HepG2 (cell line): ENCODE data around the gene CABP4. TPM values are rescaled to one million over a fixed set of nuclear protein-coding genes. Genes with fewer than 3 reads are reported as not detected.

Experiments
- GATA4 ChIP-seq: sonication (generic); IDR thresholded peaks from 2 replicates; pipeline ENCODE4 v1.6.1; 2016; ENCODE audit warnings: antibody characterized with exemption, low read depth, borderline replicate concordance
- GLMP ChIP-seq: sonication (generic); formaldehyde crosslinking; IDR thresholded peaks from 2 replicates; pipeline ENCODE4 v1.9.0; 2021; ENCODE audit warnings: missing genetic modification reagents, mild to moderate bottlenecking, borderline replicate concordance
- HMGXB3 ChIP-seq: sonication (generic); formaldehyde crosslinking; IDR thresholded peaks from 2 replicates; pipeline ENCODE4 v1.4.0; 2020; ENCODE audit warnings: missing genetic modification reagents, borderline replicate concordance
- KMT2B ChIP-seq: IDR thresholded peaks from 2 replicates; pipeline ENCODE4 v1.6.1; 2016; ENCODE audit warnings: missing genetic modification reagents, missing compliant biosample characterization
- PCBP1 ChIP-seq: fragments of 200-400 bp; formaldehyde crosslinking; IDR thresholded peaks from 2 replicates; pipeline ENCODE4 v1.6.1; 2017; ENCODE audit warnings: mild to moderate bottlenecking, low read depth, low read length, borderline replicate concordance
- RAD51 ChIP-seq: fragments of 450-650 bp; IDR thresholded peaks from 2 replicates; pipeline ENCODE4 v1.6.1; 2016; ENCODE audit warnings: borderline replicate concordance
- SALL1 ChIP-seq: sonication (generic); formaldehyde crosslinking; IDR thresholded peaks from 2 replicates; pipeline ENCODE4 v1.8.0; 2022; ENCODE audit warnings: mild to moderate bottlenecking, missing genetic modification reagents
- SKI ChIP-seq: fragments of 450-650 bp; IDR thresholded peaks from one replicate; pipeline ENCODE4 v1.6.1; 2018; ENCODE audit warnings: mild to moderate bottlenecking; ENCODE audit not compliant: partially characterized antibody
- SYNCRIP ChIP-seq: fragments of 200-400 bp; formaldehyde crosslinking; IDR thresholded peaks from 2 replicates; pipeline ENCODE4 v1.6.1; 2018; ENCODE audit warnings: mild to moderate bottlenecking, low read depth, low read length; ENCODE audit not compliant: insufficient read depth
- ZFY ChIP-seq: sonication (generic); formaldehyde crosslinking; IDR thresholded peaks from 2 replicates; pipeline ENCODE4 v1.4.0; 2020; ENCODE audit warnings: missing genetic modification reagents
- ZNF280B ChIP-seq: sonication (generic); formaldehyde crosslinking; IDR thresholded peaks from 2 replicates; pipeline ENCODE4 v1.5.0; 2020; ENCODE audit warnings: missing genetic modification reagents, mild to moderate bottlenecking, borderline replicate concordance
- ZNF331 ChIP-seq: sonication (generic); formaldehyde crosslinking; IDR thresholded peaks from 2 replicates; pipeline ENCODE4 v1.4.0; 2020; ENCODE audit warnings: missing genetic modification reagents
- ZNF337 ChIP-seq: sonication (generic); formaldehyde crosslinking; IDR thresholded peaks from 2 replicates; pipeline ENCODE4 v1.5.1; 2020; ENCODE audit warnings: missing genetic modification reagents, low read depth, mild to moderate bottlenecking, borderline replicate concordance
- ZNF343 ChIP-seq: sonication (generic); formaldehyde crosslinking; IDR thresholded peaks from 2 replicates; pipeline ENCODE4 v1.4.0; 2020; ENCODE audit warnings: mild to moderate bottlenecking, missing genetic modification reagents
- ZNF484 ChIP-seq: sonication (generic); formaldehyde crosslinking; IDR thresholded peaks from 2 replicates; pipeline ENCODE4 v1.5.1; 2020; ENCODE audit warnings: mild to moderate bottlenecking, low read depth, missing genetic modification reagents, borderline replicate concordance
- ZNF543 ChIP-seq: sonication (generic); formaldehyde crosslinking; IDR thresholded peaks from 2 replicates; pipeline ENCODE4 v1.4.0; 2020; ENCODE audit warnings: mild to moderate bottlenecking, missing genetic modification reagents
- ZNF563 ChIP-seq: sonication (generic); formaldehyde crosslinking; IDR thresholded peaks from 2 replicates; pipeline ENCODE4 v1.8.0; 2022; ENCODE audit warnings: mild to moderate bottlenecking, moderate library complexity, missing genetic modification reagents
- ZNF564 ChIP-seq: sonication (generic); formaldehyde crosslinking; IDR thresholded peaks from 2 replicates; pipeline ENCODE4 v1.8.1; 2023; ENCODE audit warnings: mild to moderate bottlenecking, missing genetic modification reagents
- ZNF724P ChIP-seq: sonication (generic); formaldehyde crosslinking; IDR thresholded peaks from 2 replicates; pipeline ENCODE4 v1.8.0; 2022; ENCODE audit warnings: missing genetic modification reagents, borderline replicate concordance
- ZNF766 ChIP-seq: sonication (generic); formaldehyde crosslinking; IDR thresholded peaks from 2 replicates; pipeline ENCODE4 v1.5.0; 2020; ENCODE audit warnings: missing genetic modification reagents, borderline replicate concordance
- polyA plus RNA-seq, 8 experiments: library from polyadenylated mRNA; depleted of rRNA in 3 of 8; stranded (reverse) in 7 of 8; unstranded in 1 of 8; fragments of >200 nt; fragmentation: Illumina TruSeq in 4 of 8; extraction: Trizol in 4 of 8; gene quantifications; 2 replicates each; pipeline versions ENCODE4 v1.2.1 to v1.2.3, GENCODE V29; 2011 to 2016; ENCODE audit warnings: low read depth in 4 of 8, missing spikeins in 1 of 8, mixed read lengths in 1 of 8; ENCODE audit not compliant: insufficient read depth in 1 of 8
- total RNA-seq, 5 experiments: library from RNA; depleted of rRNA; stranded (reverse); fragments of >200 nt; fragmentation: Illumina TruSeq; extraction: Trizol; gene quantifications; 2 replicates each; pipeline ENCODE4 v1.2.3, GENCODE V29; 2016; ENCODE audit warnings: low read depth in 1 of 5
- TF ChIP-seq, protein P1 (sequence below): sonication (generic); formaldehyde crosslinking; conservative IDR thresholded peaks from 2 replicates; pipeline ENCODE4 v1.8.0; 2022; ENCODE audit warnings: missing genetic modification reagents

CABP4 gene
- total and polyA plus RNA-seq, 2 of the 13 experiments (the other 11 are each of a cell fraction or from before 2014, with no cell fraction given): not detected

DNA sequence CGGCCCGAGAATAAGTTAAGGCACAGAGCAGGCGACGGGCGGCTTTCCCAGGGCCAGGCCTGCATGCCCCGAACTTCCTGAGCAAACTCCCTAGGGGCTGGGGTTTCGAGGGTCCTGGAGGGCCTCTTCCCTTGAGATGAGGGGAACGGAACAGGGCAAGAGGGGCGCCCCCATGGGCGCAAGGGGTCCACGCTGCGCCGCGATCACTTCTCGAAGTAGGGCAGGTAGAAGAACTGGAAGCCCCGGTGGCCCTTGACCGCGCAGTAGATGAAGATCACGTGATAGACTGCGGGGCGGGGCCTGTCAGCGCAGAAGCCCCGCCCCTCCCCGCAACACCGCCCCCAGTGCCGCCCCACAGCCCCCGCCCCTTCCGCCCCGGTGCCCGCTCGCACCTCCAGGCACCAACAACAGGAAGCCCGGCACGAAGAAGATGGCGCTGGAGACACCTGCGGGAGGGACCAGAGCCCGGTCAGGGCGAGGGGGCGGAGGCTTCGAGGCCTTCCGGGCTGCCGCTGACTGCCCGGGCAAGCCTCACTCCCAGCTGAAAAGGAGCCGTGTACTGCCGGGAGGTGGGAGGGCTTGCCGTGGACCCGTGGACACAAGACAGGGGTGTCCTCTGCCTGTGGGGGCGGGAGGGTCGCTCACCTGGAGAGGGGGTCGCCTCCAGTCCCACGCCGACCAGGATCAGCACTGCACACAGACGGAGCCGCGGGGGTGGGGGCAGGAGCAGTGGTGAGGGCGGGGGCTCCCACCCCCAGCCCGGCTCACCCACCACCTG, 9.4 kb downstream of the CABP4 start (continued):
- TF ChIP-seq HMGXB3 (no peak), PCBP1 (no peak), ZNF564 (CRISPR knock-in tag) (0 out of 2 replicates have a peak, but pooled peaks have one; percentile 15), ZNF280B (CRISPR knock-in tag) (no peak; the same call in 1 of the 2 replicates), GATA4 (0 out of 2 replicates have a peak, but pooled peaks have one; percentile 32), GLMP (CRISPR knock-in tag) (no peak), SKI (no peak), ZNF331 (peak; percentile 56; the same call in 1 of the 2 replicates), ZNF724P (CRISPR knock-in tag) (no peak), ZNF343 (no peak), KMT2B (CRISPR knock-in tag) (no peak), RAD51 (peak; percentile 91), ZFY (peak; percentile 48), ZNF766 (CRISPR knock-in tag) (no peak), ZNF543 (0 out of 2 replicates have a peak, but pooled peaks have one; percentile 14), SALL1 (CRISPR knock-in tag) (peak; percentile 48; the same call in 1 of the 2 replicates), ZNF337 (no peak), ZNF484 (CRISPR knock-in tag) (no peak), ZNF563 (CRISPR knock-in tag) (peak; percentile 47), SYNCRIP (no peak)
- TF ChIP-seq, protein P1, sequence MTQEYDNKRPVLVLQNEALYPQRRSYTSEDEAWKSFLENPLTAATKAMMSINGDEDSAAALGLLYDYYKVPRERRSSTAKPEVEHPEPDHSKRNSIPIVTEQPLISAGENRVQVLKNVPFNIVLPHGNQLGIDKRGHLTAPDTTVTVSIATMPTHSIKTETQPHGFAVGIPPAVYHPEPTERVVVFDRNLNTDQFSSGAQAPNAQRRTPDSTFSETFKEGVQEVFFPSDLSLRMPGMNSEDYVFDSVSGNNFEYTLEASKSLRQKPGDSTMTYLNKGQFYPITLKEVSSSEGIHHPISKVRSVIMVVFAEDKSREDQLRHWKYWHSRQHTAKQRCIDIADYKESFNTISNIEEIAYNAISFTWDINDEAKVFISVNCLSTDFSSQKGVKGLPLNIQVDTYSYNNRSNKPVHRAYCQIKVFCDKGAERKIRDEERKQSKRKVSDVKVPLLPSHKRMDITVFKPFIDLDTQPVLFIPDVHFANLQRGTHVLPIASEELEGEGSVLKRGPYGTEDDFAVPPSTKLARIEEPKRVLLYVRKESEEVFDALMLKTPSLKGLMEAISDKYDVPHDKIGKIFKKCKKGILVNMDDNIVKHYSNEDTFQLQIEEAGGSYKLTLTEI (CRISPR knock-in tag): no peak
